Endothelial cell of umbilical vein (primary cell): ENCODE data around the gene DVL1. TPM values are rescaled to one million over a fixed set of nuclear protein-coding genes. Genes with fewer than 3 reads are reported as not detected.

Experiments
- BruUV-seq: library from RNA; stranded (reverse); fragments of 400-500 nt; replicated peaks from 2 replicates; lab custom pipeline; 2021; lab: Mats Ljungman, UMichigan
- CTCF ChIA-PET: fragments of 300-600, 350-600 bp; sonication (Branson Sonifier 250); formaldehyde crosslinking; loops from one replicate; lab custom pipeline; 2021; ENCODE audit warnings: antibody characterized with exemption, inconsistent platforms; lab: Charles Lee
- POLR2A ChIA-PET: fragments of 300-600, 350-600 bp; sonication (Branson Sonifier 250); formaldehyde crosslinking; loops from one replicate; lab custom pipeline; 2021; ENCODE audit warnings: antibody characterized with exemption, inconsistent platforms; lab: Charles Lee
- DNase-seq: peaks from one replicate; pipeline ENCODE4 v3.0.0-alpha.2; 2011; ENCODE audit warnings: low read depth, low spot score
- FAIRE-seq: peaks from 2 replicates; lab custom pipeline; 2011; peaks lifted over from hg19 to GRCh38; lab: Jason Lieb, UNC
- H2AFZ ChIP-seq: 2 replicates; pipeline ENCODE4 v1.6.0; 2012; ENCODE audit warnings: low read depth, low read length, control low read depth, inconsistent platforms
- H3K27ac ChIP-seq: 2 replicates; pipeline ENCODE4 v1.5.1; 2011; ENCODE audit warnings: low read depth, mild to moderate bottlenecking, control low read depth, low read length, moderate library complexity; ENCODE audit not compliant: insufficient read depth
- H3K27me3 ChIP-seq, 2 experiments: 2 replicates each; pipeline versions ENCODE4 v1.6.0 to v1.6.1; 2011; ENCODE audit warnings: low read length in 2 of 2, mixed read lengths in 1 of 2; ENCODE audit not compliant: control insufficient read depth in 2 of 2, insufficient read depth in 2 of 2
- H3K36me3 ChIP-seq, 2 experiments: 2 replicates in 1 of 2; 3 replicates in 1 of 2; pipeline ENCODE4 v1.5.1; 2011; ENCODE audit warnings: low read length in 2 of 2, mild to moderate bottlenecking in 1 of 2, moderate library complexity in 1 of 2; ENCODE audit not compliant: control insufficient read depth in 2 of 2, insufficient read depth in 2 of 2; ENCODE audit errors: extremely low read depth in 1 of 2
- H3K4me1 ChIP-seq: 3 replicates; pipeline ENCODE4 v1.5.1; 2011; ENCODE audit warnings: mild to moderate bottlenecking, low read length; ENCODE audit not compliant: control insufficient read depth, insufficient read depth; ENCODE audit errors: extremely low read depth
- H3K4me2 ChIP-seq: 2 replicates; pipeline ENCODE4 v1.6.1; 2011; ENCODE audit warnings: low read length, control low read depth, mixed read lengths; ENCODE audit not compliant: insufficient read depth
- H3K4me3 ChIP-seq, 3 experiments: fragments of 200-600 bp in 1 of 3; sonication (generic), shearing (Covaris generic) in 1 of 3; replicated peaks in 1 of 3; 2 replicates each; pipeline ENCODE4 v1.5.1; 2011 to 2016; ENCODE audit warnings: control low read depth in 3 of 3, low read length in 3 of 3, mild to moderate bottlenecking in 2 of 3, inconsistent platforms in 1 of 3, low read depth in 1 of 3, moderate library complexity in 1 of 3; ENCODE audit not compliant: insufficient read depth in 1 of 3
- H3K79me2 ChIP-seq: 2 replicates; pipeline ENCODE4 v1.6.0; 2012; ENCODE audit warnings: low read length, inconsistent platforms; ENCODE audit not compliant: control insufficient read depth, insufficient read depth
- H3K9ac ChIP-seq: replicated peaks from 2 replicates; pipeline ENCODE3; 2011; ENCODE audit warnings: low read length, control low read depth; ENCODE audit not compliant: insufficient read depth; ENCODE audit errors: extremely low read depth
- H3K9me1 ChIP-seq: replicated peaks from 3 replicates; pipeline ENCODE4 v1.6.0; 2011; ENCODE audit warnings: mild to moderate bottlenecking, low read length; ENCODE audit not compliant: control insufficient read depth, insufficient read depth; ENCODE audit errors: extremely low read depth
- H3K9me3 ChIP-seq: replicated peaks from 2 replicates; pipeline ENCODE4 v1.5.1; 2012; ENCODE audit warnings: low read length, inconsistent platforms; ENCODE audit not compliant: control insufficient read depth, insufficient read depth
- H4K20me1 ChIP-seq: replicated peaks from 2 replicates; pipeline ENCODE3; 2011; ENCODE audit warnings: mild to moderate bottlenecking, low read length; ENCODE audit not compliant: control insufficient read depth, insufficient read depth; ENCODE audit errors: extremely low read depth
- CTCF ChIP-seq, 2 donors: IDR thresholded peaks; 1 replicate in 1 of 2; 2 replicates in 1 of 2; pipeline ENCODE4 v1.5.1; 2011; ENCODE audit warnings: low read length in 2 of 2, mild to moderate bottlenecking in 2 of 2, moderate library complexity in 2 of 2, control low read depth in 1 of 2, inconsistent platforms in 1 of 2, low read depth in 1 of 2; ENCODE audit not compliant: insufficient read depth in 1 of 2; ENCODE audit errors: extremely low read depth in 1 of 2
- GATA2 ChIP-seq: IDR thresholded peaks from 2 replicates; pipeline ENCODE4 v1.7.0; 2011; ENCODE audit warnings: low read depth, mild to moderate bottlenecking, moderate library complexity, mixed read lengths, low read length; ENCODE audit not compliant: insufficient read length, insufficient read depth
- MYC ChIP-seq: IDR thresholded peaks from one replicate; pipeline ENCODE4 v1.6.1; 2011; ENCODE audit warnings: mild to moderate bottlenecking, low read depth, low read length
- dilution Hi-C: fragments of 300-500 bp; cut with MboI; formaldehyde crosslinking; loops from one replicate; pipeline ENCODE4 v1.15.0; 2019; ENCODE audit warnings: low sequenced_read_pairs; ENCODE audit not compliant: extremely low pct_ligation_motif_present
- intact Hi-C: fragments of 100-400 bp; cut with micrococcal nuclease; formaldehyde crosslinking; loops from one replicate; pipeline ENCODE4 v1.10.0; 2022
- polyA plus RNA-seq, 4 experiments: library from polyadenylated mRNA; depleted of rRNA in 3 of 4; stranded (reverse) in 3 of 4; unstranded in 1 of 4; fragments of >200 nt; gene quantifications; 2 replicates each; pipeline versions ENCODE4 v1.2.1 to v1.2.3, GENCODE V29; 2011 to 2012; ENCODE audit warnings: missing spikeins in 1 of 4
- total RNA-seq: library from RNA; stranded (reverse); gene quantifications from 2 replicates; pipeline ENCODE4 v1.2.3, GENCODE V29; 2021

Gene DVL1
- total and polyA plus RNA-seq, 2 donors (not counting 3 experiments of a cell fraction or from before 2014, with no cell fraction given) = 26.8 to 36.5 TPM

- Histone ChIP-seq H3K27ac (no peak overlapping the region), H3K9ac (no peak overlapping the region), H3K36me3 (no peaks in the 10 kb centered on the region), H3K9me3 (no peaks in the 10 kb centered on the region), H3K27me3 (no peaks in the 10 kb centered on the region), H3K4me2 (no peak overlapping the region), H3K4me3 (no peak overlapping the region), H3K4me1 (peaks cover 6% of the 10 kb centered on the region), H3K79me2 (no peaks in the 10 kb centered on the region), H4K20me1 (no peaks in the 10 kb centered on the region), H3K9me1 (no peaks in the 10 kb centered on the region), H2AFZ (no peak overlapping the region)
- intact Hi-C loops = no loop called here
- DNase-seq = no peak
- ChIA-PET CTCF (interaction anchor here (1.9 kb wide), 1 partner anchor 179 kb away, joined by 4 read pairs; no protein-coding TSS in a partner anchor), POLR2A (no interaction called here)
- dilution Hi-C loops = no loop called here
- FAIRE-seq = no peak
- no TSS peak for BruUV-seq
- no peak for TF ChIP-seq GATA2
- TF ChIP-seq CTCF (IDR thresholded peaks at IDR 0.05; ENCODE audit: extremely low read depth in 1 of 2, insufficient read depth in 1 of 2, low read depth in 1 of 2, low read length in 2 of 2) = peak; percentile 50 to 66
Observed at GRCh38 chr1:1302006-1302430, 47.2 kb downstream of the DVL1 start.

- Histone ChIP-seq H3K36me3 (no peaks in the 10 kb centered on the region), H3K4me3 (no peak overlapping the region), H3K27me3 (no peaks in the 10 kb centered on the region), H3K9me1 (no peaks in the 10 kb centered on the region), H3K79me2 (no peaks in the 10 kb centered on the region), H4K20me1 (no peaks in the 10 kb centered on the region), H3K4me1 (peaks cover under 1% of the 10 kb centered on the region), H3K4me2 (no peak overlapping the region), H2AFZ (no peak overlapping the region), H3K9ac (no peak overlapping the region), H3K27ac (no peak overlapping the region), H3K9me3 (no peaks in the 10 kb centered on the region)
- DNase-seq = no peak
- no TSS peak for BruUV-seq
- FAIRE-seq = no peak
- dilution Hi-C loops (no loop called here), intact Hi-C loops (no loop called here)
- TF ChIP-seq MYC = no peak
- CTCF ChIA-PET = no interaction called here
- POLR2A ChIA-PET = no interaction called here
Observed at GRCh38 chr1:1300352-1300739, 48.9 kb downstream of the DVL1 start.
